Hypothalamus (tissue), 51 donors: ENCODE measurements around the gene IKBKG.
"Not testable (repeated sequence)": the region's sequence is repeated elsewhere in the genome, so short reads cannot be mapped to it uniquely, and the experiment has no call there.

Experiments used
- DNase-seq, 51 donors: peaks; one replicate each; lab custom pipeline; 2025; lab: John Stamatoyannopoulos, UW

IKBKG gene, protein sequence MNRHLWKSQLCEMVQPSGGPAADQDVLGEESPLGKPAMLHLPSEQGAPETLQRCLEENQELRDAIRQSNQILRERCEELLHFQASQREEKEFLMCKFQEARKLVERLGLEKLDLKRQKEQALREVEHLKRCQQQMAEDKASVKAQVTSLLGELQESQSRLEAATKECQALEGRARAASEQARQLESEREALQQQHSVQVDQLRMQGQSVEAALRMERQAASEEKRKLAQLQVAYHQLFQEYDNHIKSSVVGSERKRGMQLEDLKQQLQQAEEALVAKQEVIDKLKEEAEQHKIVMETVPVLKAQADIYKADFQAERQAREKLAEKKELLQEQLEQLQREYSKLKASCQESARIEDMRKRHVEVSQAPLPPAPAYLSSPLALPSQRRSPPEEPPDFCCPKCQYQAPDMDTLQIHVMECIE

DNA sequence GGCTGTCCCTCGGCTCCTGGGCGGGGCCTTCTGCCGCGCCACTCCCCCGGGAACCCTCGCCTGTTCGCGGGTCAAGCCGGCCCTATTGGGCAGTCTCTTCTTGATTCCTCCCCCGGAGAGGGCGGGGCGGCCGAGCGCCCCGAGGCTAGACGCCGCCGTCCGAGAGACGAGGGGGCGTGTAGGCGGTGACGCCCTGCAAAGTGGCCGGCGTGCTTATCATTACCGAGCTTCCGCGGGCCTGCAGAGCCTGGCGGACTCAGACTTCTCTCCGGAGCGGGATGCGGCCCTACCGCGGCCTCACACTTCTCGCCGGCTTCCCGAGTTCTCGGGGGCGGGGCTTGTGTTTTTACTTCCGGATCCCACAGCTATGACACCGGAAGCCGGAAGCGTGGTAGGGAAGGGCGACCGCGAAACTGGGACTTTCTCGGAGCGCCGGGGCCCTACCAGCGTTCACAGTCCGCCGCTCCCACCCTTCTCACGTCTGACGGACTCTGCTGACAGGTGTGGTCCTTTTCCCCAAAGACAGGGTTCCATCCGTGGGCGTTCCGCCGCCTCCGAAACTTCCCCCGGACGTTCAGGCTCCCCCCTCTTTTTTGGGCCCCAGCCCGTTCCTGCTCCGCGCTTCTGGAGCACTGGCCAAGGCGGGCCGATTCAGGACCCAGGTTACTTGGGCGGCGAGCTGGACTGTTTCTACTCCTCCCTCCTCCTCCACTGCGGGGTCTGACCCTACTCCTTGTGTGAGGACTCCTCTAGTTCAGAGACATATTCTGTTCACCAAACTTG lies at the start of gene IKBKG:
TSS of gene IKBKG (plus strand) at position 376 of the 783 bp plus-strand sequence. CDS start 4,383 bp downstream, outside the sequence.
- DNase-seq = peak; percentile 17 to 92 (median 81)

DNA sequence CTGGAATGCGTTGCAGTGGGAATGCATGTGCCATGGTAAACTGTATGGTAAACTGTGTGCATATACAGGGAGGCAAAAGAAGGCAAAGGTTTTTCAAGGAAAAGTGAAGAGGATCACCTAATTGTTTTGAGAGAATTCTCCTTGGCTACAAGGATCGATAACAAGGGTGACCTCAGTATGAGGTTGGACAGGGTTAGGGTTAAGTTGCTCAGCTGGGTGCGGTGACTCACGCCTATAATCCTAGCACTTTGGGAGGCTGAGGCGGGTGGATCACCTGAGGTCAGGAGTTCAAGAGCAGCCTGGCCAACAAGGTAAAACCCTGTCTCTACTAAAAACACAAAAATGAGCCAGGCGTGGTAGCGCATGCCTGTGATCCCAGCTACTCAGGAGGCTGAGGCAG lies 46.0 kb upstream of the IKBKG start:
- not testable (repeated sequence) for DNase-seq

- no peak for DNase-seq
These were observed 45.3 kb upstream of the IKBKG start for GRCh38 chrX:154502098-154502497.

DNA sequence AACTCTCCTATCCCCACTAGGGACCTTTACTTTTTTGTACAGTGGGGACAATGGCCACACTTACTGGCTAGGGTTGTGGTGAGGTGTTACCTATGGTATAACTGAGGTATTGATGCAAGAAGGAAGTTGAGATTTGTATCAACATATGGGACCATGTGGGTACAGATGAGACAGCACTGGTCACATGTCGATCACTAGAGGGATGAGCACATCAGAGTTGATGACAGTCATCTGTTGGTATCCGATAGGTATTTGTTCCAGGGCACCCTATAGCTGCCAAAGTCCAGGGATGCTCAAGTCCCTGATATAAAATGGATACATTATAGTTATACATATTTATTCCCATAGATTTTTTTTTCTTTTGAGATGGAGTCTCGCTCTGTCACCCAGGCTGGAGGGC lies 44.4 kb upstream of the IKBKG start:
- no peak for DNase-seq

DNA sequence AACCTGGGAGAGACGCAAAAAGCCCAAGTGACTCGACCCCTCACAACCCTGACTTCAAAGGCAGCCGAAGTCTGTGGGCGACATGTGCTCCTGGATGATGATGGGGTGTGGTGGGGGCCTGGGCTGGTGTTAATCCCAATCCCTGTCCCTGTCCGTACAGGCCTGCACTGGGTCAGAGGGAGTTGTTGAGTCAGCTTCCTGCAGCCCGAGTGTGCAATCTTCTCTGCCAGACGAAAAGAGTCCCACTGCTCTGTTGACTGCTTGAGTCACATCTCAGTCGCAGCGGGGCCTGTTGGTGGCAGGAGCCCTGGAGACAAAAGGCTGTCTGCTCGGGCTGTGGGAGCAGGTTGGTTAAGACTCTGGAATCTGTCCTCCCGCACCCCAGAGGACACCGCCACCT lies 41.7 kb upstream of the IKBKG start:
- DNase-seq = no peak

DNA sequence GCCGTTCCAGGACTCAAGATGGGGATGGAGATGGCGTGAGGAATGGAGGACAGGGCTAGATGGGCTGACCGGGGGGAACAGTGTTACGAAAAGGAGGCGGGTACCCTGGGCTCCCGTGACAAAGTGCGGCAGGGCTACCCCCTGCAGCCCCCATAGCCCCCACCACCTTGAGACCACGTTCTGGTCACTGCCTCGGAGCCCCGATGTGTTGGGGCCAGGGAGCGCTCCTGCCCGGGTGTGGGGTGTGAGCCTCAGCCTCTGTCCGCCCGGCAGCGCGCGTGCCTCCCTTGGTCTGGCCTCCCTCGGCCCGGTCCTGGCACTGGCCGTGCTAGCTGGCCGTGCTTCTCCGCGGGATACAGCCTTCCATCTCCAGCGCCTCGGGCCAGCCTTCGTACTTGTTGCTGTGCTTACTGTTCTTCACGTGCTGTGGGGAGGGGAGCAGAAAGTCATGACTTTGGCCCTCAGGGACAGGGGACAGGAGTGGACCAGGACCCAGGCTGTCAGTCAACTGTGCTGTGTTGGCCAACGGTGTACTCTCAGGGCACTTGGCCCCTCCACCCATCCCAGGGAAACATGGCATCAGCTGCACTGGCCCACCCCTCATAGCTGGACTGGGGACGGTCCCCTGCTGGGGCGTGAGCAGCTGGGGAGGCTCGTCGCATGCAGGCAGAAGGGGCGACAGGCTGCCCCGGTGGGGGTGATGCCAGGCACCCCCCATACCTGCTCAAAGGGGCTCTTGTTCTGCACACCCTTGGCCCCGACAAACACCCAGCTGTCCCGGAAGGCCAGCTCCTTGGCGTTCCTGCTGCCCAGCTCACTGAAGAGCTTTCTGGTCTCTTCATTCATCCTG lies 40.7 kb upstream of the IKBKG start:
- DNase-seq = peak in 2 of 51 donors; percentile 2 to 5

- DNase-seq = no peak
These were observed 39.6 kb upstream of the IKBKG start for GRCh38 chrX:154507673-154508383.

DNA sequence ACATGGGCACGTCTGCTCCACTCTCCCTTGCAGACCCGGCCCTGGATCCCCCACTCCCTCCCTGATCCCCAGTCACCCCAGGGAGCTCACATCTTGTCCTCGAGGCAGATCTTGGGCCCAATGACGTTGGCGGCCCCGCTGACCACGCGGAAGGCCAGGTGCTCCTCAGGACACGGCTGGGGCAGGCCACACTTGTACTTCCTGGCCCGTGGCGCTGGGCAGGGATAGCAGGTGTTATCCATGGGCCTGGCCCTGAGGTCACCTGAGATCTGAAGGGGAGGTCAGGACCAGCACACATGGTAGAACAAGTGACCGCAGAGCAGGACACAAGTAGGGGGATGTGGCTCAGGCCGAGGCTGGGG lies 39.1 kb upstream of the IKBKG start:
- no peak for DNase-seq

- DNase-seq = no peak
These were observed 38.0 kb upstream of the IKBKG start for GRCh38 chrX:154509455-154509854.

DNA sequence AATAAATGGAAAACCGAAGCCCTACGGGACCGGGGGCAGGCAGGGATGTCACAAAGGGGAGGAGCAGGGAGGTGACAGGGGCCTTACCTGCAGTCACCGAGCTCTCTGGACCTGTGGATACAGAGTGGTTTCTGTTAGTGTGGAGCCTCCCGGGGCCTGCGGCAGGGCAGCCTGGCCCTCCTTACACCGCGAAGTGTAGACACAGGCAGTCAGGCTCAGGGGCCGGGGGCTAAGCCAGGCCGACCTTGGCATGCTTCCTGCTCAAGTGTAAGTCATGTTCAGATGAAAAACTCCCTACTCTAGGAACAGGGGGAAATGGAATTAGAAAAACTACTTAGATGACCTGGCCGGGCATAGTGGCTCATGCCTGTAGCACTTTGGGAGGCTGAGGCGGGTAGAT lies 35.7 kb upstream of the IKBKG start:
- no peak for DNase-seq

DNA sequence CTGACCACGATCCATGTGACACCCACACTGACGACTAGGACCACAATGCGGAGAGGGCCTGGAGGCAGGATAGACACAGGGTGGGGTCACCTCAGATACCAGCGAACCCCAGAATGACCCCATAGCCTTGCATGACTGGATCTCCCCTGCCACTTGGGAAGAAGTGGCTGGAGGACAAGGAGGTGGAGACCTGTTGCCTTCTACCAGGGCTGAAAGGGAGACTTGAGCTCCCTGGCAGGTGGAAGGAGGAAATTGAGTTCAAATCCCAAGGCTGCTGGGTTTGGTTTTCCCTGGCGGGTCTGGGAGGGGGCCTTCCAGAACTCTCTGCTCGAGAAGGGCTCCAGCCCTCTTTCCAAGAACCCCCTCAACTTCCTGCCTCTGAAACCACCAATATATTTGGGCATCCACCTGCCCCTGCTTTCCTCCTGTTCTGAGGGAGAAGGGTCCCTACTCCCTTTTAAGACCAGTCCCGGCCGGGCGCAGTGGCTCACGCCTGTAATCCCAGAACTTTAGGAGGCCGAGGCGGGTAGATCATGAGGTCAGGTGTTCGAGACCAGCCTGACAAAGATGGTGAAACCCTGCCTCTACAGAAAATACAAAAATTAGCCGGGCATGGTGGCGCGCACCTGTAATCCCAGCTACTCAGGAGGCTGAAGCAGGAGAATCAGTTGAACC lies 34.4 kb upstream of the IKBKG start:
- no peak for DNase-seq

DNA sequence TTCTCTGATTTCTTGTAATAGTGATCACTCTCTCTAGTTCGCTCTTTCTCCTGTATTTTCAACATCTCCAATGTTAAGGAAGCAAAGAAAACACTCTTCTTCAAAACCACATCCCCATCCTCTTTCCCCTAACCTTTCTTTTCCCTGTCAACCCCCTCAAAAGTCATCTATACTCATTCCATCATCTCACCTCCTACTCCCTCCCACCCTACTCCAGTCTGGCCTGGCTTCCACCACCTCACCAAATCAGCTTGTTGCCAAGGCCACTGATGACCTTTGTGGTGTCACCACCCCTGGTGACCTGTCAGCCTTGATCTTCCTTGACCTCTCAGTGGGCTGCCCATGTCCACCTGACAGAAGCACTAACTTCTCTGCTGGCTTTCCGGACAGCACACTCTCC lies 33.7 kb upstream of the IKBKG start:
- no peak for DNase-seq

GRCh38 chrX:154515090-154515965 lies 32.1 kb upstream of the IKBKG start:
- peak in 2 of 51 donors; percentile 26 to 43 for DNase-seq

DNA sequence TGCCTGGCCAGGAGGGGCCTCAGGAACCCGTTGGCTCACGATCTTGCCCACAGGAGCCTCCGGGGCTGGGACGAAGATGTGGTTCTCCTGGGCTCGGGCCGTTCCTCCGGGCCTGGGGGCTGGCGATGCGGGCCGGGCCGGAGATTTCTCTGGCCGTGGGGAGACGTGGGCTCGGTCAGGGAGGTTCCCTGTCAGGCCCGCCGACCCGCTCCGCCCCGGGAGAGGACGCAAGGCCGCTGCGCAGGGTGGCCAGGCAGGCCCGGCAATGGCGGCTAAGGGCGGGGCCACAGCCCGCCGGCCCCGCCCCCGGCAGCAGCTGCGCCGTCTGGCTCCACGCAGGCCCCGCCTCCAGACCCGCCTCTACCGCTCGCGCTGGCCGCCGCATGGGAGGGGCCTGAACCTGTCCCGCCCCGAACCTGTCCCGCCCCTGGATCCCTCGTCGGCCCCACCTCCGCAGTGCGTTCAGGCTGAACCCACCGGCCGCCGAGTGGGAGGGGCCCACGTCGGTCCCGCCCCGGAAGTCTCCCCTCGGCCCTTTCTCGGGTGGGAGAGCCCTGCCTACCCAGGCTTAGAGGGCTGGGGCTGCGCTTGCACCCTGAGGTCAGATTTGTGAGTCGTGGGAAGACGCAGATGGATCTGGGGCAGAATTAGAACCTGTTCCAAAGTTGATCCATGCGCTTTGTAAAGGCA lies 31.3 kb upstream of the IKBKG start, which contains the start of gene FAM3A:
TSS of gene FAM3A (minus strand) at position 267 of the 690 bp plus-strand sequence. CDS start 460 bp downstream, outside the sequence.
- peak; percentile 9 to 96 (median 86) for DNase-seq

DNA sequence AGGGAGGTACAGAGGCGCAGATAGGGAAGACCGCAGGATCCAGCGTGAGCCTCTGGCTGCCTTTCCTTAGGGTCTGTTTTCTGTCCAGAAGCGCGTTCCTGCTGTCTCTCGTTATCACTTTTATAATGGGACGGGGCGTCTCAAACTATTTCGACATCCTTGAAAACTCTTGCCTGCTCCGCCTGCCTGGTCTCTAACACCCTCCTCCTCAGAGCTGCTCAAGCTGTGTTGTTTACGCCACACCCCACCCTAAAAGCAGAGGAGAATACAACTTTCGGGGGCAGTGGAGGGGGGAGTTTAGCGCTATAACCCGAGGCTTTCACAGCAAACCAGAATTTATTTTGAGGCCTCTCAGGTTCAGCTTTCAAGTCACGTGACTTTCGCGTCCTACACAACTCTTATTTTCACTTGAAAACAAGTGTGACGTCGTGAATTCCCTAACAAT lies 30.7 kb upstream of the IKBKG start:
- peak in 15 of 51 donors; percentile 7 to 59 (median 31) for DNase-seq

DNA sequence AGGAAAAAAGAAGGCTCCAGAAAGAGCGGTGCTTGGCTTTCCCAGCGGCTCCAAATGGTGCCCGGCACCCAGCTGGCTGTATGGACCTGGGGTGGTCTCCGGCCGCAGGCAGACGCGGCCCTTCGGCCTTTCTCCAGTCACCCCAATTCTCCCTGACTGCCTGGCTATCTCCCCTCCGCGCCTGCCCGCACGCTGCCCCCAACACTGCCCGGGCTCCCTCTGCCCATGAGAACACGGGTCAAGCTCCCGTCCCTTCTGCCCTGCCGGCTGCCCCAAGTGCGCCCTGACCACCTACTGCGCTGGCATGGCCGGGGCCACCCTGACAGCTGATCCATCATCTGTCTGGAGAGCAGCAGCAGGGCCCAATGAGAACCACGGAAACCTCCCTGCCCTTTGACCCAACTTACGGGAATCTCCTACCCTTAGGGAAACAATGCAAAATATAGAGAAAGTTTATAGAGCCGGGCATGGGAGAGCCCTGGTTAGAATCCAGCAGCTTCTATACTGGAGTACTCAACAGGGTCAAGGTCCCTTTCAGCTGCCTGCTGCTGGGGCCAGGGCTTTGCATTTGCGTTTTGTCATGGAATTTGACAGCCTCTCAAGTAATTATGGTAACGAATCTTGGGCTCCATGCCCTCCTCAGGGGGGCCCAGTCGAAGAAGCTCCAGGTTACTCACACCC lies 30.2 kb upstream of the IKBKG start:
- peak in 16 of 51 donors; percentile 2 to 52 (median 27) for DNase-seq

- DNase-seq = no peak
These were observed 28.0 kb upstream of the IKBKG start for GRCh38 chrX:154519389-154519788.
